ENCODE measurements around the gene TBC1D9. TPM values are rescaled to one million over a fixed set of nuclear protein-coding genes. Genes with fewer than 3 reads are reported as not detected.

The TBC1D9 gene
- polyA plus RNA-seq, 3 donors: 13.6 to 33.5 (median 21.0) TPM

- H3K4me3 ChIP-seq (replicated peaks in 1 of 3; ENCODE audit: low read depth in 2 of 3, low read length in 3 of 3): peak overlapping the region in 1 of 3 experiments; percentile 42
- peaks cover 0 to 11% of the 10 kb centered on the region in 2 donors for H3K9me3 ChIP-seq (replicated peaks in 1 of 2; ENCODE audit: control insufficient read depth in 1 of 2, insufficient read depth in 1 of 2, low read length in 2 of 2)
- H3K27ac ChIP-seq (ENCODE audit: low read depth in 1 of 2, low read length in 2 of 2): peak overlapping the region; percentile 97 to 98
- H3K4me2 ChIP-seq (replicated peaks; ENCODE audit: extremely low read depth, low read length, poor library complexity, severe bottlenecking): peak overlapping the region; percentile 51
- no peaks in the 10 kb centered on the region for H4K20me1 ChIP-seq (ENCODE audit: insufficient read depth, low read length)
- Mint-ChIP-seq H3K4me3 (peak overlapping the region in 1 of 2 donors; percentile 16), H3K9me3 (peaks cover 0 to 14% (median 6%) of the 10 kb centered on the region in 7 donors), H3K27ac (peak overlapping the region; percentile 91 to 99 (median 97)), H3K27me3 (ENCODE audit: low read depth in 3 of 3) (peaks cover 0 to 3% (median 0%) of the 10 kb centered on the region in 3 donors), H3K4me1 (peaks cover 48% of the 10 kb centered on the region), H3K36me3 (peaks cover 1 to 5% of the 10 kb centered on the region in 2 donors)
- no peaks in the 10 kb centered on the region for H3K79me2 ChIP-seq (ENCODE audit: insufficient read depth, low read length)
- DNase-seq: peak; percentile 93 to 95 (median 95)
- no peak for TF ChIP-seq CTCF (IDR thresholded peaks at IDR 0.05)
- intact Hi-C loops (cut with micrococcal nuclease): loop anchor here (2.0 to 5.0 kb wide), 2 partner anchors 33 to 70 kb away; partner anchors contain the start of gene TBC1D9 (in 1 of the 2)
- peak overlapping the region; percentile 72 for H3K9ac ChIP-seq (ENCODE audit: insufficient read depth, low read length, poor library complexity, severe bottlenecking)
- H3K36me3 ChIP-seq (replicated peaks in 1 of 2; ENCODE audit: control insufficient read depth in 1 of 2, insufficient read depth in 2 of 2, low read length in 2 of 2): no peaks in the 10 kb centered on the region
- 0% methylated on average over 2 of the region's 3 CpGs for whole genome bisulfite sequencing (ENCODE audit: insufficient coverage)
- no peaks in the 10 kb centered on the region for H3K27me3 ChIP-seq (ENCODE audit: control insufficient read depth in 2 of 2, insufficient read depth in 2 of 2, low read length in 2 of 2)
- no peak overlapping the region for H2AFZ ChIP-seq (ENCODE audit: insufficient read depth, low read depth, low read length, poor library complexity, severe bottlenecking)
- peaks cover 38 to 43% of the 10 kb centered on the region in 2 donors for H3K4me1 ChIP-seq (ENCODE audit: control insufficient read depth in 1 of 2, insufficient read depth in 2 of 2, low read length in 2 of 2)
Observed at GRCh38 chr4:140790765-140791164, 34.6 kb upstream of the TBC1D9 start.

GRCh38 chr4:140790171-140790570 is 34.0 kb upstream of the TBC1D9 start:
- H3K4me1 Mint-ChIP-seq: peaks cover 48% of the 10 kb centered on the region
- WGBS (ENCODE audit: insufficient coverage): no CpG with 5 or more reads among the region's 4 CpGs
- peaks cover 0 to 14% (median 6%) of the 10 kb centered on the region in 7 donors for H3K9me3 Mint-ChIP-seq
- Histone ChIP-seq H3K27me3 (ENCODE audit: control insufficient read depth in 2 of 2, insufficient read depth in 2 of 2, low read length in 2 of 2) (no peaks in the 10 kb centered on the region), H3K9ac (ENCODE audit: insufficient read depth, low read length, poor library complexity, severe bottlenecking) (peak overlapping the region; percentile 72), H3K4me2 (replicated peaks; ENCODE audit: extremely low read depth, low read length, poor library complexity, severe bottlenecking) (peak overlapping the region; percentile 51), H3K4me3 (replicated peaks in 1 of 3; ENCODE audit: low read depth in 2 of 3, low read length in 3 of 3) (peak overlapping the region in 1 of 3 experiments; percentile 42), H3K27ac (ENCODE audit: low read depth in 1 of 2, low read length in 2 of 2) (peak overlapping the region; percentile 97 to 98), H2AFZ (ENCODE audit: insufficient read depth, low read depth, low read length, poor library complexity, severe bottlenecking) (no peak overlapping the region), H4K20me1 (ENCODE audit: insufficient read depth, low read length) (no peaks in the 10 kb centered on the region), H3K36me3 (replicated peaks in 1 of 2; ENCODE audit: control insufficient read depth in 1 of 2, insufficient read depth in 2 of 2, low read length in 2 of 2) (no peaks in the 10 kb centered on the region), H3K4me1 (ENCODE audit: control insufficient read depth in 1 of 2, insufficient read depth in 2 of 2, low read length in 2 of 2) (peaks cover 38 to 43% of the 10 kb centered on the region in 2 donors), H3K9me3 (replicated peaks in 1 of 2; ENCODE audit: control insufficient read depth in 1 of 2, insufficient read depth in 1 of 2, low read length in 2 of 2) (peaks cover 0 to 11% of the 10 kb centered on the region in 2 donors), H3K79me2 (ENCODE audit: insufficient read depth, low read length) (no peaks in the 10 kb centered on the region)
- H3K27ac Mint-ChIP-seq: peak overlapping the region; percentile 91 to 99 (median 97)
- peaks cover 0 to 3% (median 0%) of the 10 kb centered on the region in 3 donors for H3K27me3 Mint-ChIP-seq (ENCODE audit: low read depth in 3 of 3)
- H3K36me3 Mint-ChIP-seq: peaks cover 1 to 5% of the 10 kb centered on the region in 2 donors
- no peak for TF ChIP-seq CTCF (IDR thresholded peaks at IDR 0.05)
- H3K4me3 Mint-ChIP-seq: peak overlapping the region in 1 of 2 donors; percentile 16
- intact Hi-C loops (cut with micrococcal nuclease): loop anchor here (2.0 to 5.0 kb wide), 2 partner anchors 33 to 69 kb away; partner anchors contain the start of gene TBC1D9 (in 1 of the 2)
- DNase-seq: peak; percentile 24 to 30 (median 27)

All from CD14-positive monocyte (primary cell).